CMK (cell line): Measurements from ENCODE around the gene CLCNKA.

Experiments
- DNase-seq: peaks from one replicate; pipeline ENCODE4 v3.0.0-alpha.2; 2010; ENCODE audit warnings: low read depth

Gene CLCNKA

DNA sequence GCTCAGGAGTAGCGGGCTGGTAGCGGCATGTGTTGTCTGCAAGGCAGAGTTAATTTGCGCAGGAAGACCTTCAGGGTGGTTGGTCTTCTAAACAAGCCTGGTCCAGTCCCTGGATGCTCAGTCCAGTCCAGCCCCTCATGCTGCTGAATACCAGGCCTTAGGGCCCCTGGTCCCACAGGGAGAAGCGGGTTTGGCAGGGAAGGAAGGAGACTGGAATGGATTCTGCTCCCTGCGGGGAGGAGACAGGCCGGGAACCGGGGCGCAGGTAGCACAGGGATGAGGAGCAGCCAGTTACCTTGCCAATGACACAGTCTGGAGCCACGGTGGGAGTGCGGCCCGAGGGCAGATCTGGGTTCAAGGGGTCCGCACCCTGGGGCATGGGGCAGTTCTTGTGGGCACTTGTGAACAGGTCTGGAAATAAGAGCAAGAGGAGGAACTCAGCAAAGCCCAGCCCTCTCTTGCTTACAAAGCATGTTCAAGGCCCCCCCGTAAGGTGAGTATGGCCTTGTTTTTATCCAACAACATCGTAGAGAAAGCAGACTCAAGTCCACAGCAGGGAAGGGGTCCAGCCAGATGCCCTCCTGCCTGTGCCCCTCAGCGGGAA is 41.5 kb downstream of the CLCNKA start:
- no peak for DNase-seq

- no peak for DNase-seq
Observed at GRCh38 chr1:16063921-16064320, 42.1 kb downstream of the CLCNKA start.

GRCh38 chr1:16064536-16065268 is 42.9 kb downstream of the CLCNKA start:
- DNase-seq = no peak

- DNase-seq = no peak
Observed at GRCh38 chr1:16065269-16065576, 43.4 kb downstream of the CLCNKA start.

GRCh38 chr1:16066245-16066644 is 44.4 kb downstream of the CLCNKA start:
- DNase-seq = no peak

DNA sequence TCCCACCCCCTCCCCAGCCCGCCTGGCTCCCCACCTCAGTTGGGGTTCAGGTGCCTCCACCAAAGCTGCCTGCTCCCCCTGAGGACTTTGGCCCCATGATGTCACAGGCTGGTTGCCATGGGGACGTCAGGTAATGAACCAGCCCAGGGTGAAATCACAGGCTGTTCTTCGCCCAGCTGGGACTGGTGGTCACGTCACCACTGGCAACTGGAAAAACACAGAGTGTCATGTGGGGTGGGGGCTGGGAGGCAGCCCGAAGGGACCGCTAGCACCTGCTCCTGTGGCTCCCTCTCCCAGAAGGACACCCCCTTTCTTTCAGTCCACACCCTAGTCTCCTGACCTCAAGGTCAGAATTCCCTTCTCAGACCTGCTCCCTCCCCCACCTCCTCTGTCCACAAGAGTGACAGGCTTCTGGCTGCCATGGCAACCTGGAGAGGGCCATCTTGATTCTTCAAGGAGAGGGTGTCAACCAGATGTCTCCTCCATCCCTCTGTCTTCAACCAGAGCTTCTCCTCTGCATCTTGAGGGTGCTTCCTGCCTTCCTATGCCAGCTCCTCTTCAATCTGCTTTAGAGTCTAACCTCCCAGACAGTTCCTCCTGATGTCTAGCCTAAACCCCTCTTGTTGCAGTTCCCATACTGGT is 45.4 kb downstream of the CLCNKA start:
- no peak for DNase-seq

DNA sequence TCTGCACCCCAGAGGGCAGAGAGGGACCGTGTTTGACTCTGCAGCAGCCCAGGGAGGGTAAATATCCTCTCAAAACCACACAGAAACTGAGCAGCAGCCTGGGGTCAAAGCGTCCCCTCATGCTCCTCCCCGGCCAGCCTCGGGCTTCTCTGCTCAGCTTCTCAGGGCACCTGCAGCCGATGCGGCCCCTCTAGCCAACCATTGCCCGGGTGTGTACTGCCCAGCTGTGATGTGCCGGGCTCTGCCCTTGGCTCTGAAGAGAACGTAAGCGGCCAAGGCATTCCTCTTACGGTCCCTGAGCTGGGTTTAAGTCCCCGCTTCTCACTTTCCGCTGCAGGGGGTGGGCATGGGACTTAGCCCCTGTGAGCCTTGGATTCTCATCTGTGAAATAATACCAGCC is 46.1 kb downstream of the CLCNKA start:
- no peak for DNase-seq

- no peak for DNase-seq
Observed at GRCh38 chr1:16068356-16069270, 46.8 kb downstream of the CLCNKA start.

DNA sequence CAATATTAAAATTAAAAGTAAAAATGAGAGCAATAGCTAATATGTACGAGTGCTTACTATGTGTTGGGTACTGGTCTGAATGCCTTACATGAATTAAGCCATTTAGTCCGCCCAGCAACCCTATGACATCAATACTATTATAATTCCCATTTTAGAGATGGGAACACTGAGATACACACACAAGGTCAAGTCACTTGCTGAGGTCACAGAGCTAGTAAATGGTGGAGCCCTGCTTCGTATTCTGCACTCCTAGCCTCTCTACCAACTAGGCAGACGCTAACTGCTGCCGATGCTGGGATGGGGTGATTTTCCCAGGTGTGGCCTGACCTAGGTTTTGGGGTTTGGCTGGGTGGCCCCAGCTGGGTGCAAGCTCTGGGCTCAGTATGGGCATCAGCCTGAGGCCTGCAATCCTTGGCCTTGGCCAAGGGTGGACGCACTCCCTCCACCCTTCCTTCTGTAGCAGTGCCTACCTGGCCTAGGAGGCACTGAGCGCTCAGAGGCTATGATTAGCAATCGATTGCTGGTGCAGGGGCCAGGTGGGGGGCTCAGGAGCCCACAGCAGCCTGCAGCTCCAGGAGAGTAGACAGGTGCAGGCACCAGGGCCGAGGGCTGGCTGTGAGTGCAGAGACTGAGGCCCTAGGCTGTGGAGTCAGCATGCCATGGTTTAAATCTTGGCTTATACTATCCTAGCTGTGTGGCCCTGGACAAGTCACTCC is 49.0 kb downstream of the CLCNKA start:
- DNase-seq = no peak

GRCh38 chr1:16071614-16072013 is 49.8 kb downstream of the CLCNKA start:
- DNase-seq = no peak

- no peak for DNase-seq
Observed at GRCh38 chr1:16072095-16072494, 50.3 kb downstream of the CLCNKA start.

GRCh38 chr1:16072616-16073484 is 51.0 kb downstream of the CLCNKA start:
- no peak for DNase-seq

GRCh38 chr1:16073490-16074119 is 51.8 kb downstream of the CLCNKA start, which contains the start of gene FAM131C:
TSS of gene FAM131C (minus strand) at chr1:16073651. CDS start at chr1:16073442, 209 bp downstream.
- no peak for DNase-seq

DNA sequence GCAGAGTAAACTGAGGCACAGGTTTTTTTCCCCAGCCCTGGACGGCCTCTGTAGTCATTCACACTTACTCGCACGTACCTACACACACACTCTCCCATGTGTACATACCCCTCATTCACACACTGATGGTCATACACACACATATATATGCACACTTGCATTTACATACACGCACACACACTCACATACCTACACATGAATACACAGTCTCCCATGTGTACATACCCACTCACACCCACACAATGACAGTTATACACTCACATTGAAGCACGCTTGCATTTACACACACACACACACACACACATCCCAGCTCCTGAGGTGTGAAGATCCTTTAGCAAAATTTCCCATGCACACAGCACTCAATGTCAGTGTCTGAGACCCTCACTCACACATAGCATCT is 52.4 kb downstream of the CLCNKA start:
- no peak for DNase-seq

DNA sequence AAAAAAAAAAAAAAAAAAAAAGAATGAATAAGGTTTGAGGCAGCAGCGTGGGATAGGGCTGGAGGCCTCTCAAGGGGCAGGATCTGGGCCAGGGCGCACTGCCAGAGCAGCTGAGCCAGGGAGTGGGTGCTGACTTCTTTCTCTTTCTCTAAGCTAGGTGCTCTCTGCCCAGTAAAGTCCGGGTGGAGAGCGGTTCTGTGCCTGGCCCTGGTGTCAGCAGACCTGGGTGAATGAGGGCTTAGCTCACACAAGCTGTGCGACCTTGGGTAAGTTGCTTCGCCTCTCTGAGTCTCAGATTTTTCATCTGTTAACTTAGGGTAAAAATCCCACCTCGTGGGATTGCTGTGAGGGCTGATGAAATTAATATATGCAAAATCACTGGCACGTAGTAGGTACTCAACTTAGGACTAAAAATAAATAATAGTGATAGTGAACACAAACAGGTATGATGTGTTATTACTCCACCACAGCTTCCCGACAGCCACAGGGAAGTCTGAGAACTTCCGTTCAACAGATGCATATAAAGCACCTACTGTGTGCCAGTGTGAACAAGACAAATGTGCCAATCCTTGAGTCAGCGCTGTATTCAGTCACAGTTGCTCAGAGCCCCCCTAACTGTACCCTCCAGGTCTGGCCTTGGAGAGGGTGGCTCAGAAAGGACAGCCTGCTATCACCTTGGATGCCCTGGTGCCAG is 53.6 kb downstream of the CLCNKA start:
- DNase-seq = no peak

DNA sequence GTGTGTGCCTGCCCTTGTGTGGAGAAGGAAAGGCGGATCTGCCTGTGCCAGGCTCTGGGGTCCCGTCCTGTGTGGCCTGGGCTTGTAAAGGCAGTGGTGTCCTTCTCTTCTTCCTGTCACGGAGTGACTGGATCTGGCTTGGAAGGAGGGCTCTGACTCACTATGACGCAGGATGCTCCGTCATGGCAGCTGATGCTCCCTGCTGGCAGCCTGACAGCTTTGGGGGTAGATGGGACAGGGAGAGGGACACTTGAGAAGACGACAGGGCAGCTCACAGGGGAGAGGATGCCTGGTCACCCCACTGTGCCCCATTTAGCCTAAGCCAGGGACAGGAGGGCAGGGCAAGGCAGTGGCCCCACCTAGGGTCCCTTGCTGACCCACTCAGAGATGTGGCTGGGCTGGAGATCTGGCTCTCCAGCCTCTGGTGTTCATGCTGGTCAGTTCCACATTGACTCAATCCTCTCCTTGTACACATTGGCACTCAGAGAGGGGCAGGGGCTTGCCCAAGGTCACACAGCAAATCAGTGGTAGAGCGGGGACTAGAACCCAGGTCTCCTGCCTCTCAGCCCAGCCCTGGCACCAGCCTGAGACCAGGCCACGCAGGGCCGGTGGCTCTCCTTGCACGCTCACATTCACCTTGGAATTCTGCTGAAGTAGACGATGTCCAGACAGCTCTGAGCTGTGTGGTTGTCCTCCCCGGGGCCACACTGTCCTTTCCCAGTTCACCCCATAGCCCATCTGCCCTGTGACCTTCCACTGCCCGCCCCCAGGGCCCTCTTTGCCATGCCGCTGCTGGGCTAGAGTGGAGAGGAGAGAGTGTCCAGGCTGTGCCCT is 54.4 kb downstream of the CLCNKA start:
- DNase-seq = no peak

DNA sequence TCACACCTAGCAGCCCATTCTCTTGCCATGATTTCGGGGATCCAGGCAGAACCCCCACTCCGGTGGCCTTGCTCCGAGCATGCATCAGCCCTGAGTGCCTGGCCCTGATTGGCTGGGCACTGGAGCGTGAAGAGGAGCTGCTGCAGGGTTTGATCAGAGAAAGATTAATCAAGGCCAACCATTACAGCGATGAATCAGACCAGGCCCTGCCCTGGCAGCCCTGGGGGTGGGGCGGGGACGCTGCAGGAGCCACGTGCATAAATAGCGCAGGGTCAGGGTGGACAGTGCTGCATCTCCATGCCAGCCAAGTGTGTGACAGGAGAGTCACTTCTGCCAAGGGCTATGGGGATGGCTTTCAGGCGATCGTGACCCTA is 55.0 kb downstream of the CLCNKA start:
- DNase-seq = no peak

- no peak for DNase-seq
Observed at GRCh38 chr1:16077406-16078245, 55.8 kb downstream of the CLCNKA start.
